HEK293T (cell line): ENCODE results near the gene APRT.
A peak's percentile ranks its signal among the peaks of the same experiment; 100 is the strongest.

Experiments
- CTCF ChIA-PET: fragments of 350-600 bp; formaldehyde crosslinking; extraction: SDS; loops from one replicate; lab custom pipeline; 2021; ENCODE audit warnings: antibody characterized with exemption, inconsistent platforms; lab: Yijun Ruan, JAX
- POLR2A ChIA-PET: fragments of 350-600 bp; formaldehyde crosslinking; extraction: SDS; loops from one replicate; lab custom pipeline; 2020; ENCODE audit warnings: antibody characterized with exemption, inconsistent platforms; lab: Yijun Ruan, JAX
- DNase-seq: peaks from one replicate; pipeline ENCODE4 v3.0.0; 2012; ENCODE audit warnings: mixed read lengths; ENCODE audit errors: extremely low spot score
- ARNT ChIP-seq: fragments of 450-650 bp; IDR thresholded peaks from 2 replicates; pipeline ENCODE4 v1.6.1; 2017; ENCODE audit warnings: mild to moderate bottlenecking
- BHLHE40 ChIP-seq: fragments of 450-650 bp; IDR thresholded peaks from 2 replicates; pipeline ENCODE4 v1.6.1; 2016; ENCODE audit warnings: mild to moderate bottlenecking, moderate library complexity, borderline replicate concordance
- CTBP1 ChIP-seq: fragments of 450-650 bp; IDR thresholded peaks from 2 replicates; pipeline ENCODE4 v1.6.1; 2016; ENCODE audit warnings: borderline replicate concordance
- ELF4 ChIP-seq: fragments of 450-650 bp; IDR thresholded peaks from 2 replicates; pipeline ENCODE4 v1.6.1; 2017; ENCODE audit warnings: antibody characterized with exemption
- FOXA1 ChIP-seq: fragments of 450-650 bp; IDR thresholded peaks from 2 replicates; pipeline ENCODE4 v1.6.1; 2016; ENCODE audit warnings: mild to moderate bottlenecking
- FOXK2 ChIP-seq: fragments of 450-650 bp; IDR thresholded peaks from 2 replicates; pipeline ENCODE4 v1.6.1; 2016; ENCODE audit warnings: mild to moderate bottlenecking
- FOXM1 ChIP-seq: fragments of 450-650 bp; IDR thresholded peaks from 2 replicates; pipeline ENCODE4 v1.6.1; 2017; ENCODE audit warnings: mild to moderate bottlenecking, borderline replicate concordance
- HDGF ChIP-seq: fragments of 450-650 bp; IDR thresholded peaks from 2 replicates; pipeline ENCODE4 v1.6.1; 2017; ENCODE audit warnings: antibody characterized with exemption, borderline replicate concordance
- L3MBTL2 ChIP-seq: fragments of 450-650 bp; conservative IDR thresholded peaks from 2 replicates; pipeline ENCODE4 v1.6.1; 2016; ENCODE audit warnings: mild to moderate bottlenecking
- LEF1 ChIP-seq: fragments of 450-650 bp; IDR thresholded peaks from 2 replicates; pipeline ENCODE4 v1.6.1; 2017; ENCODE audit warnings: mild to moderate bottlenecking, borderline replicate concordance
- NFRKB ChIP-seq: fragments of 450-650 bp; IDR thresholded peaks from 2 replicates; pipeline ENCODE4 v1.6.1; 2016; ENCODE audit warnings: mild to moderate bottlenecking, moderate library complexity
- PKNOX1 ChIP-seq: fragments of 450-650 bp; IDR thresholded peaks from 2 replicates; pipeline ENCODE4 v1.6.1; 2016
- SUZ12 ChIP-seq: fragments of 450-650 bp; IDR thresholded peaks from 2 replicates; pipeline ENCODE4 v1.6.1; 2016; ENCODE audit warnings: mild to moderate bottlenecking
- TARDBP ChIP-seq: fragments of 450-650 bp; IDR thresholded peaks from 2 replicates; pipeline ENCODE4 v1.6.1; 2016
- ZNF384 ChIP-seq: fragments of 450-650 bp; IDR thresholded peaks from 2 replicates; pipeline ENCODE4 v1.6.1; 2016

The APRT gene

GRCh38 chr16:88780142-88781062, 31.3 kb downstream of the APRT start:
- TF ChIP-seq CTBP1 (no peak), L3MBTL2 (no peak), HDGF (no peak), TARDBP (no peak), ZNF384 (no peak), BHLHE40 (no peak), FOXK2 (no peak)
- no peak for DNase-seq
- CTCF ChIA-PET, result interaction anchor here (1.4 kb wide), 1 partner anchor 37 kb away, joined by 4 read pairs; no protein-coding TSS in a partner anchor
- POLR2A ChIA-PET, result interaction anchor here (0.7 to 4.5 kb wide), 7 partner anchors 8 to 29 kb away, joined by 3 to 30 read pairs (median 4); no protein-coding TSS in a partner anchor

- POLR2A ChIA-PET, result interaction anchor here (0.7 to 2.9 kb wide), 4 partner anchors 13 to 29 kb away, joined by 3 to 22 read pairs (median 4); no protein-coding TSS in a partner anchor
- TF ChIP-seq ZNF384 (no peak), FOXK2 (no peak), L3MBTL2 (no peak), PKNOX1 (no peak), FOXA1 (no peak), CTBP1 (no peak), ARNT (no peak), NFRKB (no peak), LEF1 (no peak), BHLHE40 (no peak), FOXM1 (no peak), SUZ12 (no peak)
- no peak for DNase-seq
- CTCF ChIA-PET, result interaction anchor here (1.4 kb wide), 1 partner anchor 36 kb away, joined by 4 read pairs; no protein-coding TSS in a partner anchor
These were observed 32.2 kb downstream of the APRT start for GRCh38 chr16:88779406-88780141.

- TF ChIP-seq ZNF384 (peak; percentile 80), ELF4 (no peak)
- POLR2A ChIA-PET, result interaction anchor here (1.4 kb wide), 1 partner anchor 21 kb away, joined by 5 read pairs; no protein-coding TSS in a partner anchor
- CTCF ChIA-PET, result no interaction called here
- no peak for DNase-seq
These were observed 33.1 kb downstream of the APRT start for GRCh38 chr16:88778541-88779065.

GRCh38 chr16:88778271-88778525, 33.5 kb downstream of the APRT start:
- POLR2A ChIA-PET, result interaction anchor here (1.4 kb wide), 1 partner anchor 21 kb away, joined by 5 read pairs; no protein-coding TSS in a partner anchor
- CTCF ChIA-PET, result no interaction called here

GRCh38 chr16:88777471-88778270, 34.1 kb downstream of the APRT start:
- ChIA-PET CTCF (interaction anchor here (0.7 kb wide), 1 partner anchor 34 kb away, joined by 4 read pairs; no protein-coding TSS in a partner anchor), POLR2A (interaction anchor here (0.6 to 1.4 kb wide), 2 partner anchors 21 to 115 kb away, joined by 3 to 5 read pairs; partner anchors contain the start of gene MVD)
- TF ChIP-seq TARDBP (no peak), L3MBTL2 (peak; percentile 68)
- no peak for DNase-seq

More at GRCh38 chr16:88778271-88778525, 33.5 kb downstream of the APRT start:
- TF ChIP-seq FOXK2 (no peak), NFRKB (no peak), BHLHE40 (no peak), ZNF384 (no peak), SUZ12 (no peak), TARDBP (no peak)
- DNase-seq, result no peak

GRCh38 chr16:88775825-88776224, 35.9 kb downstream of the APRT start:
- ChIA-PET POLR2A (no interaction called here), CTCF (no interaction called here)
- no peak for DNase-seq
- no peak for TF ChIP-seq BHLHE40
- no peak for TF ChIP-seq HDGF
- no peak for TF ChIP-seq L3MBTL2
- TF ChIP-seq ARNT, result no peak
- no peak for TF ChIP-seq ELF4
- no peak for TF ChIP-seq LEF1
- no peak for TF ChIP-seq FOXK2
- no peak for TF ChIP-seq CTBP1
- TF ChIP-seq FOXM1, result no peak
- TF ChIP-seq PKNOX1, result no peak
- no peak for TF ChIP-seq FOXA1
- no peak for TF ChIP-seq ZNF384
- TF ChIP-seq SUZ12, result no peak
